ENCODE results near the gene MEGF6.

MEGF6 gene

DNA sequence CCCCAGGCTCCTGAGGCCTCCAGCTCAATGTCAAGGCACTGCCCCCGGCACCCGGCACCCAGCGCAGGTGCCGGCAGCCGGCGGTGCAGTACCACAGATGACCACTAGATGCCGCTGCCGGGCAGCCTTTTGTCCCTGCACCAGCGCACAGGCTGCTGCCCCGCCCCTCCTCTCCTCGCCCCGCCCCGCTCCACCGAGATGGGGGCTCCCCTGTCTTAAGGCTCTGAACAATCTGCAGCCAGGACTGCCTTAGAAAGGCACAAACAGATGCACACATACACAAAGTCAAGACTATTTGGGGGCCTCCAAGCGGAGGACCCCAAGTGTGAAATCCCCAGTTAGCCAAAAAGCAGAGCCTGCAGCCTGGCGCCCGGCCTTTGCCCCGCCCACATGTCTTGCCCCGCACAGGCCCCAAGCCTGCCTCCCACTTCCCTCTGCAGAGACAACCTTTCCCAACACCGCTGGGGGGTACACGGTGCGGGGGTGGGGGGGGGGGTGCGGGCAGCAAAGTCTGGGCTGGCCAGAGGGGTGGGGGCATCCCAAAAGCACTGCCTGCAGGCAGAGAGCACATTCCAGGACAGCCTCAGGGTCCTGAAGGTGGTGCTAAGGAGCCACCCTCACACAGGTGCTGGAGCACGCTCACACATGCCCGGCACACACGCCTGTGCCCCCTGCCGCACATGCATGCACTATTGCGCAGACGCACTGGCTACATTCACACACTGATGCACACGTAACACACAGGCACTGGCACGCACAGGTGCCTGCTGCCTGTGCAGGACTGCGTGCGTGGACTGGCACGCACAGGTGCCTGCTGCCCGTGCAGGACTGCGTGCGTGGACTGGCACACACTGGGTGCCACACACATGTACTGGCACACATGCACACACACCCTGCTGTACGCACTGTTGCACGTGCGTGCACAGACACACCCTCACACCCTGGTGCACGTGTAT, 119.7 kb downstream of the MEGF6 start:
- peak; percentile 95 for TF ChIP-seq CTCF (IDR thresholded peaks at IDR 0.05; ENCODE audit: low read depth, low read length)
- peak; percentile 81 for DNase-seq
- no peaks in the 10 kb centered on the region for H3K36me3 ChIP-seq
- H3K9me3 ChIP-seq (ENCODE audit: severe bottlenecking), result no peaks in the 10 kb centered on the region
- no peak overlapping the region for H3K27ac ChIP-seq
- H3K4me3 ChIP-seq (ENCODE audit: low read depth, low read length), result peak overlapping the region; percentile 26
- H3K27me3 ChIP-seq (ENCODE audit: insufficient read depth, low read depth, severe bottlenecking), result no peaks in the 10 kb centered on the region

- no peak for TF ChIP-seq CTCF (IDR thresholded peaks at IDR 0.05; ENCODE audit: low read depth, low read length)
- no peak overlapping the region for H3K27ac ChIP-seq
- no peaks in the 10 kb centered on the region for H3K36me3 ChIP-seq
- no peak for DNase-seq
- H3K27me3 ChIP-seq (ENCODE audit: insufficient read depth, low read depth, severe bottlenecking), result no peaks in the 10 kb centered on the region
- no peak overlapping the region for H3K4me3 ChIP-seq (ENCODE audit: low read depth, low read length)
- no peaks in the 10 kb centered on the region for H3K9me3 ChIP-seq (ENCODE audit: severe bottlenecking)
Measured at GRCh38 chr1:3490046-3490745, 121.1 kb downstream of the MEGF6 start.

- no peaks in the 10 kb centered on the region for H3K27me3 ChIP-seq (ENCODE audit: insufficient read depth, low read depth, severe bottlenecking)
- no peaks in the 10 kb centered on the region for H3K9me3 ChIP-seq (ENCODE audit: severe bottlenecking)
- H3K36me3 ChIP-seq, result no peaks in the 10 kb centered on the region
- DNase-seq, result no peak
- no peak overlapping the region for H3K27ac ChIP-seq
- TF ChIP-seq CTCF (IDR thresholded peaks at IDR 0.05; ENCODE audit: low read depth, low read length), result no peak
- no peak overlapping the region for H3K4me3 ChIP-seq (ENCODE audit: low read depth, low read length)
Measured at GRCh38 chr1:3488432-3488831, 122.9 kb downstream of the MEGF6 start.

DNA sequence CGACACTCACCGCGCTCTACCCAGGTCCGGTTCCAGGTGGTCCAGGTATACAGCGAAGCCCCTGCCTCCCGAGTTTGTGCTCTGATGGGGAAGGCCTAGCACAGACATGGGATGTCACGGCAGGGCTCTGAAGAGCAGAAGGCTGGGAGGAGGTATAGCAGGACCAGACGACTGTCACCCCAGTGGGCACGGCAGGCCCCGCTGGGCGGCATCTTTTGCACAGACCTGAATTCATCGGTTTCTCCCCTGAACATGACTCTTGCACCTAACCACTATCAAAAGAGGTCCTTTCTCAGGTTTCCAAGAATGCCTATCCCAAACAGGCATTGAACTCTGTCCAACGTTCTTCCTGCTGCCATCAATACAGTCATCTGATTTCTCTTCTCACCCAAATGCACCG, 126.3 kb downstream of the MEGF6 start:
- H3K4me3 ChIP-seq (ENCODE audit: low read depth, low read length), result no peak overlapping the region
- H3K27ac ChIP-seq, result no peak overlapping the region
- no peaks in the 10 kb centered on the region for H3K36me3 ChIP-seq
- TF ChIP-seq CTCF (IDR thresholded peaks at IDR 0.05; ENCODE audit: low read depth, low read length), result no peak
- no peaks in the 10 kb centered on the region for H3K9me3 ChIP-seq (ENCODE audit: severe bottlenecking)
- DNase-seq, result no peak
- H3K27me3 ChIP-seq (ENCODE audit: insufficient read depth, low read depth, severe bottlenecking), result no peaks in the 10 kb centered on the region

- TF ChIP-seq CTCF (IDR thresholded peaks at IDR 0.05; ENCODE audit: low read depth, low read length), result peak; percentile 85
- no peak overlapping the region for H3K27ac ChIP-seq
- H3K9me3 ChIP-seq (ENCODE audit: severe bottlenecking), result no peaks in the 10 kb centered on the region
- peak; percentile 71 for DNase-seq
- H3K36me3 ChIP-seq, result no peaks in the 10 kb centered on the region; the same call in 1 of the 2 replicates
- H3K27me3 ChIP-seq (ENCODE audit: insufficient read depth, low read depth, severe bottlenecking), result no peaks in the 10 kb centered on the region
- no peak overlapping the region for H3K4me3 ChIP-seq (ENCODE audit: low read depth, low read length)
Measured at GRCh38 chr1:3483801-3484444, 127.4 kb downstream of the MEGF6 start.

Data from WERI-Rb-1 (cell line).